ENCODE results near the gene EPHB6.

EPHB6 gene

GRCh38 chr7:142833174-142834048 lies 21.5 kb upstream of the EPHB6 start:
- DNase-seq: no peak

- no peak for DNase-seq
Measured at GRCh38 chr7:142835487-142835886, 19.4 kb upstream of the EPHB6 start.

- DNase-seq: no peak
Measured at GRCh38 chr7:142836426-142836825, 18.4 kb upstream of the EPHB6 start.

DNA sequence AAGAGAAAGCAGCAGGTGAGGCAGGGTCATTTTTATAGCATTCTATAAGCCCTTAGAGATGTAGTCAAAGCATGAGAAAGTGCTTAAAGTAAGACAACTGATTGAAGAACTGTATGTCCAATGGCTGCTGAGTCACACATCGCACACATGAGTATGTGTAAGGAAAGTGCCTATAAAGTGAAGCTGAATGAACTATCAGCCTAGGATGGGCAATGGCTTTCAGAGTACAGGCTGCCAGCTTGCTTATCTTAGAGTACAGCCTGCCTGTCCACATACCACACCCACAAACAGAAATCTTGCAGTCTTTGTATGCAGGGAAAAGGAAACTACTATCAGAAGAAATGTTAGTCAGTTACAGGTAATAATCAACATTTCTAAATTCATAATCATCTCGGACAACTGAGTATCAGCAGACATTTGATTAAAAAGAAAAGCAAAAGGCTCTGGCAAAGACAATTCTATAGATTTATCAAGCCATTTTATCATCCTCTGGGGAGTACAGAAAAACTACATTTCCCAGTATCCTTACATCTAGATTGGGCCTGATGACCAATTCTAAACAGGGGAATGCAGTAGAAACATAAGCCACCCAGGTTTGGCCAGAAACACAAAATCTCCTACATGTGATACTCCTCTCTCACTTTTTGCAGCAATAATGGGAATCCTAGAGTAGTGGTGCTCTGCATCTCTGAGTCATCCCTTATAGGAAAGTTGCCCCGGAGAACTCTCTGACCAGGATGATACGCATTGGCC lies 16.2 kb upstream of the EPHB6 start:
- no peak for DNase-seq

DNA sequence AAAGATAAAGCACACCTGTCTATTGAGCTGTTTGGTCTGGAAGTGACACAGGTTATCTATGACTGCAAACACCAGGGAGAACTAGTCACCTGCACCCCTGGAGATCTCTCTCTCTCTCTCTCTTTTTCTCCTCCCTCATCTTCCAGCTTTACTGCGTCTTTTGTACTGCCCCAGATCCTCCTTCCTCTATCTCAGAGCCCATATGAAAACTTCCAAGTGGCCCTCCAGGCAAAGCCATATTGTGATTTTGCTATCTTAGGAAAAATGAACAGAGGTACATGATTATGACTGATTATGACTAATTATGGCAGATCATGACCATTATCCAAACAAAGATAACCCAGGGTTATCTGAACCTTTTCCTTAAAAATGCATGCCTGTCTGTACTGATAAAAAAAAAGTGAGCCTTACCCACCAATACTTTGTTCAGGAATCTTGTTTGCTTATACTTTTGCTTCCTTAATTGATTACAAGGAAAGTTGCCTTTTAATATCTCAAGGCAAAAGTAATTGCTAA lies 12.6 kb upstream of the EPHB6 start:
- no peak for DNase-seq

- DNase-seq: no peak
Measured at GRCh38 chr7:142847353-142847752, 7.5 kb upstream of the EPHB6 start.

GRCh38 chr7:142851269-142851668 lies 3.6 kb upstream of the EPHB6 start:
- DNase-seq: no peak

- DNase-seq: no peak
Measured at GRCh38 chr7:142851919-142852318, 3.0 kb upstream of the EPHB6 start.

DNA sequence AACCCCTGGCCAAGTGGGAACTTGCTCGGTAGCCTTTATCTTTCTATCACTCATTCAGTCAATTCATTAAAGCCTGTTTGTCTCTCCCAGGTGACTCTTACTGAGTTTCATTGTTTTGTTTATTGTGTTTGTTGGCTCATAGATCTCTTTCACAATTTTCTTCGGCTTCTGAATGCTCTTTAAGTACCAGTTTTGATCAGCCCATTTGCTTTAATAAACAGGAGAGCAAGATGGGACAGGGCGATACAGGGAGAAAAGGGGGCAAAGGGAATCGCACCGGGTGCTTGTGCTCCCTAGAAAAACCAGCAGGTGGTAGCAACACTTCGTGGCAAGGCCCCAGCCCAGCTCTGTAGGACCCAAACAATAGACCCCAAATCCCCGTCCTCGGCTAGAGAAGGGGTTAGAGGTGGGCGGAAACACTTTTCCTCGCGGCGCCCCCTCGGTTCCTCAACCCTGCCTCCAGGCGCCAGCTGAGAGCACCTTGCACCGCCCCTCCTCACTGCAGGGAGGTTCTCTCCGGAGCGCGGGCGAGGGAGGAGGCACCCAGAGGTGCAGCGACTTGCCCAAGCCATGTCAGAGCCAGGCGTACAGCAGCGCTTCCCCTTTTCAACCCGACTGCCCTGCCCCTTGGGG lies 1.0 kb upstream of the EPHB6 start:
- DNase-seq: peak; percentile 49

- DNase-seq: no peak
Measured at GRCh38 chr7:142855114-142855743, 353 bp downstream of the EPHB6 start.

- no peak for DNase-seq
Measured at GRCh38 chr7:142855756-142856564, 1.1 kb downstream of the EPHB6 start.

DNA sequence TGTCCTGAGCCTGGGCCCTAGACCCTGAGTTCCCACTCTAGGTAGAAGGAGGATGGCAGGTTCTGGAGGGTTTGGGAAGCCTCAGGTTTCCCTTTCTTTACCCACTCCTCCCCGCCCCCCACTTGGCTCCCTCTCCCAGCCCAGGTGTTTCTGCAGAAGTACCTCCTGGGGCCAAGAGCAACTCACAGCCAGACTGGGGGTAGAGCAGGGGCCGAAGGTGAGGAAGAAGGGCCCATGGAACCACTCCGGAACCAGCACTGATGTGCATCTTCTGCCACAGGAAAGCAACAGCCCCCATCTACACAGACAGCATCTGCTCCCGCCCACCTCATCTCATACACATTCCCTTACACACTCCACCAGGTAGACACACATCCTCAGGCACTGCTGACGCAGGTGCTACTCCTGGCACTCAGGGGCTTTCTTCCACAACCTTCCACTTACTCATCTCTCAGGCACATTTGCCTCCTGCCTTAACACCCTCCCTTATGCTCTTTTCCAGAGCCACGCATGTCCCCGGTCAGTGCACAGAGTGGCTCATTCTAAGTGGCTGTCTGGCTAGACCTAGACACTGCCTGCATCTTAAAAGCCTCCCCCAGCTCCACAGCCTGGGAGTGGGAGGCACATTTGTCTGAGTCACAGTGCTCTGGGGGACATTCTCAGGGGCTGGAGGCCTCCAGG lies 1.8 kb downstream of the EPHB6 start:
- DNase-seq: no peak

GRCh38 chr7:142857625-142858024 lies 2.7 kb downstream of the EPHB6 start:
- no peak for DNase-seq

- no peak for DNase-seq
Measured at GRCh38 chr7:142859411-142859810, 4.5 kb downstream of the EPHB6 start.

DNA sequence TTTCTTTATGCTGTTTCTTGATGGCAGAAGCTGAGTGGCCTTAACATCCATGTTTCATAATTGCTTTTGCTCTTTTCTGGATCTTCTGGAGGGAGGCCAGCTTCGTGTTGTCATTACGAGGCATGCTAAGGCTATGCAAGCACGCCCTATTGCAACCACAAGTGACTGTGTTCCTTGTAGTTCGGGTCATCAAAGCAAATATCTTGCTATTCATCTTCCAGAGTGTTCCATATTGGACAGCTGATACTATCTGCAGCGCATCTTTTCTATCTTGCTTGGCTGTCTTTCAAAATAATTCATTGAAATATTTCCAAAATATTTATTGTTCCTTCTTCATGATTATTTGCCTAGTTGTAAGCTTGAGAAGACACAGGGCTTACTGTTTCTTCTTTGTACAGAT lies 5.0 kb downstream of the EPHB6 start:
- DNase-seq: peak; percentile 27

DNA sequence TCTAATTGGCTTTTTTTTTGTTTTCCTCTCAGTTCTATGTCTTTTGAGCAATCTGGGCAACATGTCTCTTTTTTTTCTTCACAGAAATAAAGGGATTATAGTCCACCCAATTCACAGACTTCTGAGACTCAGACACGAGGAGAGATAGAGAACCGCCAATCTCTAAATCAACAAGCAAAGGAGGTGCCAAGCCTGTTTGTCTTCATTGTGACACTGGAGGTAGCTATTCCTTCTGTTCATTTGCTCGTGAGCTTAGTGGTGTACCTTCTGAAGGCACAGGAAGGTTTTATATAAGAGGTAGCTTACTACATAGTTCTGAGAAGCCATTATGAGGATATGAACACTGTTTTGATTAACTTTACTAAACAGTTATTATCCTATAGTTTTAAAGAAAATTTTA lies 6.1 kb downstream of the EPHB6 start:
- DNase-seq: no peak

DNA sequence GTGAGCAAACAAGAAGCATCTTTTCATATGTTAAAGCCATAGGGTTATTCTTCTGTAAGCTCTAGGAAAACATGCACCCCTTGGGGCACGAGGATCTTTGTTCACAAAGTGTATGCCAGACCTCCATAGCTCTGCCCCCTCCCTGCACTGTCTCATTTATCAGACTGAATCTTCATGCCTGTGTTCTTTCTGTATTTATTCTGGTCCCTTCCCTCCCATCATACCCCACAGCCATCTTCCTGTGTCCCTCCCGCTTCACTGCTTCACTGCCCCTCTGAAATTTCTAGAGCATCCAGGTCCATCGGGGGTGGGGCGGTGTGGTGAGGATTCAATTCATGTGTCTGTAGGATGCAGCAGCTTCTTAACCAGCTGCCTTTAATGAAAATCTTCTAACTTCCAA lies 7.5 kb downstream of the EPHB6 start:
- DNase-seq: no peak

DNA sequence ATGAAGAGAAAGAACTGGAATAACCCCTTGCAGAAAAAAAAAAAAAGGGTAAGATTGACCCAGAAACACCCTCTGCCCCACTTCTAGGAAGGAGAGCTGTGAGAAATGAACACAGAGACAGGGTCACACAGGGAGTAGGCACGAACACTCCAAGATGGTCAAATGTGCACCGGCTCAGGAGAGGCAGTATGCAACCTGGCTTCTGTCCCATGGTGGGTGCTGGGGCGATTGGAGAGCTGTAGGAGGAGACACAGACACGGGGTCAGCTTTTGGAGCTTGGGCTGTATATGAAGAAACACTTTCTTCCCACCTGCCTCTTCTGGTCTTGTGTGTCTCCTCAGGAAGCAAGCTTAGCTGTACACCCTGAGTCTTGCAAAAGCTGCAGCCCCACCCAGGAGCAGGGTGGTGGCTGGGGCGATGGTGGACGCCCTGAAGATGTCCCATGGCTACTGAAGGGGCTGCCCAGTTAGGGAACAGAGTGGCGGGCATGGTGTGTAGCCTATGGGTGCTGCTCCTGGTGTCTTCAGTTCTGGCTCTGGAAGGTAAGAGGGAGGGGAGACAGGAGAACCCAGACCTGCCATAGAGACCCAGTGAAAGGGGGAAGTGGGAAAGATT lies 8.0 kb downstream of the EPHB6 start:
- DNase-seq: no peak

GRCh38 chr7:142863891-142864685 lies 9.2 kb downstream of the EPHB6 start:
- DNase-seq: no peak

Data from fibroblast of skin of right quadriceps (primary cell).